GM13976 (cell line): Measurements from ENCODE around the gene COL8A2.

ENCODE experiments used
- DNase-seq: peaks from one replicate; pipeline ENCODE4 v3.0.0; 2012; ENCODE audit warnings: low spot score
- CTCF ChIP-seq: IDR thresholded peaks from 2 replicates; pipeline ENCODE4 v1.5.1; 2012; ENCODE audit warnings: borderline replicate concordance, mild to moderate bottlenecking; ENCODE audit not compliant: insufficient read depth; ENCODE audit errors: extremely low read depth, missing control alignments, control extremely low read depth
- in situ Hi-C: fragments of 300-500 bp; cut with MboI; formaldehyde crosslinking; loops from one replicate; pipeline ENCODE4 v1.12.0; 2022; ENCODE audit warnings: low sequenced_read_pairs, mixed read lengths, inconsistent platforms; ENCODE audit not compliant: unreplicated experiment

Gene COL8A2

DNA sequence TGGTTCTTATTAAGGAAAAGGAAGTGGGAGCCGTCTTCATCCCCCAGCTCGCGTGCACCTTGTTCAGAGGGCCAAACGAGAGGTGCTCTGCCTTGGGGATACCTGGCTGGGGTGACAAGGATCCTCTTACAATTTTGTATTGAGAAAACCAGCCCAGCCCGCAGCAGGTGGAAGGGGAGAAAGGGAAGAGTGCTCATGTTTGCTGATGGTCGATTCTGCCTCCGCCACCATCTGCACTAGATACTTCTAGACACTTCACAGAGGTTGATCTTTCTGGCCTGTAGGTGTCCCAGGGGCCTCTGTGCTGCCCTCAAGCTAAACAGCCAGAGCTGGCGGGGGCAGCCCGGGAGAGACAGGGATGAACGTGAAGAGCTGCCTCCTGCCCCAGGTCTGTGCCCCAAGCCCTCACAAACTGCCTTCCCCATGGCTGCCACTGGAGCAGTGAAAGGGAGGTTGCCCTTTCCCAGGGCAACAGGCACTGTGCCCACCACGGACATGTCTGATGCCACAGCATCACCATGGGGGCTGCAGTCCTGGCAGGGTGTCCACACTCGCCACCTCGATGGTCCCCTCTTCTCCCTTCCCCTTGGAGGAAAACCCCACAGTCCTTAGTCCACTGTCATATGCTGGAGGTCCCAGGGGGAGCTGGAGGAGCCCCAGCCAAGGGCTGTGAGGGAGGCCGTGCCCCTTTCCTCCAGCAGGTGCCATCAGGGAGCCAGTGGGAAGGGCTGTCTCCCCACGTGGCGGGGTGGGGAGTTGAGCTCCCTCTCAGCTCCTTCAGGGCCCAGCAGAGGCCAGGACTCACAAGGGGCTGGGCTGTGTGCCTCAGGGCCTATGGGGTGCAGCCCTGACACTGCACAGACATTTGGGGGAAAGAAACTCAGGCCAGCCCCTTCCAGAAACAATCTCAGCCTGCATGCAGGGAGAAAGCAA is 28.3 kb downstream of the COL8A2 start:
- in situ Hi-C loops: no loop called here
- no peak for TF ChIP-seq CTCF
- DNase-seq: peak; percentile 37

GRCh38 chr1:36095760-36096405 is 29.1 kb downstream of the COL8A2 start:
- no peak for TF ChIP-seq CTCF
- in situ Hi-C loops: no loop called here
- no peak for DNase-seq

DNA sequence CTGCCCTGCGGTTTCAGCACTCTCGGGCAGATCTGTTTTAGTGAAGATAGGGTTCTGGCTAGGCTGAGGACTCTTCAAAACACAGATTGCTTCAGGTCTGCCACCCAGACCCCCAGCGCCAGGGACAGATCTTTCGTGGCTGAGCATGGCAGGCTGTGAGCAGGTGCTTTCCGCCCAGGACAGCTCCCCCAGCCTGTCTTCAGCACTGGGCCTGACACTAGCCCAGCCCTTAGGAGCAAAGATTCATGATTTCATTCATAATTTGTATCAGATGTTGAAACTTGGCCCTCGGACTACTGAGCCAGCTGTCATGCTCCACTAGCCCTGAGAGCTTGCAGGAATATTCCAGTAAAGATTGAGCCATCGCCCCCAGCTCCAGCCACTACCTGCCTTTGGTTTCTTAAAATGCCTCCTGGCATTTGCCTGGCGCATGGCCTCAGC is 30.4 kb downstream of the COL8A2 start:
- TF ChIP-seq CTCF: no peak
- DNase-seq: no peak
- in situ Hi-C loops: no loop called here

GRCh38 chr1:36093929-36094328 is 31.1 kb downstream of the COL8A2 start:
- in situ Hi-C loops: no loop called here
- no peak for DNase-seq
- no peak for TF ChIP-seq CTCF

DNA sequence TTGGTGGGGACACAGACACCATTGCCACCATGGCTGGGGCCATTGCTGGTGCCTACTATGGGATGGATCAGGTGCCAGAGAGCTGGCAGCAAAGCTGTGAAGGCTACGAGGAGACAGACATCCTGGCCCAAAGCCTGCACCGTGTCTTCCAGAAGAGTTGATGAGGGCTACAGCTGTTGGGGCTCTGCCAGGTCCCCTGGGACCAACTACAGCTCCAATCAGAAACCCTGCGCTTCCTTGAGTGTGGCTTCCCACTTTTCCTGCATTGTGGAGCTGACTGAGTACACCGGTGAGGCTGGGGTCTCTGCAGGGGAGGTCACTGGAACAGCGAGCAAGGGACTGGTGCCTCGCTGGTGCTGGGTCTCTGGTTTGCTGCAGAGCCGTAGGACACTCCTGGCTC is 31.8 kb downstream of the COL8A2 start:
- DNase-seq: no peak

DNA sequence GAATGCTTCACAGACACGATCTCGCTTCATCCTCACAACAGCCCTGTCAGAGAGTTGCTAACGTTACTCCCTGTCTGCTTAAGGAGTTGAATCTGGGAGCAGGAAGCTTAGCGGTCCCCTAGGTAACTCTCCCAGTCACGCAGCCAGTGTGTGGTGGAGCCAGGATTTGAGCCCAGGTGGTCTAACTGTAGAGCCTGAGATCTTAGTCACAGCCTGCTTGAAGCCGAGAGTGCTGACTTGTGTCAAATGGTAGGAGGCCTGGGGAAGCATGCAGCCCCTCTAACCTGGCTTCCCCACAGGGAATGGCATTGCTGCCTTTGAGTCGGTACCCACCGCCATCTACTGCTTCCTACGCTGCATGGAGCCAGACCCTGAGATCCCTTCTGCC is 32.2 kb downstream of the COL8A2 start:
- in situ Hi-C loops: no loop called here
- no peak for DNase-seq
- TF ChIP-seq CTCF: no peak

More for the DNA sequence above, 31.8 kb downstream of the COL8A2 start:
- in situ Hi-C loops: no loop called here
- no peak for TF ChIP-seq CTCF
